Common myeloid progenitor, CD34-positive (primary cell): ENCODE data around the gene SEPTIN12. TPM values are rescaled to one million over a fixed set of nuclear protein-coding genes. Genes with fewer than 3 reads are reported as not detected.

Source experiments
- CTCF ChIA-PET: fragments of 350-600 bp; sonication (Branson Sonifier 250); formaldehyde crosslinking; loops from one replicate; lab custom pipeline; 2021; ENCODE audit warnings: antibody characterized with exemption; lab: Charles Lee
- POLR2A ChIA-PET: fragments of 350-600 bp; sonication (Branson Sonifier 250); formaldehyde crosslinking; loops from one replicate; lab custom pipeline; 2021; ENCODE audit warnings: antibody characterized with exemption; lab: Charles Lee
- DNase-seq, 3 donors: peaks; one replicate each; pipeline versions ENCODE4 v3.0.0 to v3.0.0-alpha.2; 2013
- H3K27ac ChIP-seq, 2 experiments: 1 replicate in 1 of 2; 2 replicates in 1 of 2; pipeline ENCODE4 v1.7.0; 2013; ENCODE audit warnings: inconsistent platforms in 2 of 2, low read length in 2 of 2, mild to moderate bottlenecking in 2 of 2, low read depth in 1 of 2, moderate library complexity in 1 of 2; ENCODE audit not compliant: severe bottlenecking in 2 of 2, insufficient read depth in 1 of 2, poor library complexity in 1 of 2
- H3K27me3 ChIP-seq, 5 experiments: replicated peaks in 2 of 5; 1 replicate in 3 of 5; 2 replicates in 2 of 5; pipeline versions ENCODE4 v1.6.1 to v1.7.0; 2013; ENCODE audit warnings: low read length in 4 of 5, mild to moderate bottlenecking in 2 of 5, moderate library complexity in 2 of 5, inconsistent platforms in 1 of 5; ENCODE audit not compliant: insufficient read depth in 5 of 5, control insufficient read depth in 4 of 5
- H3K36me3 ChIP-seq, 4 experiments: 1 replicate in 2 of 4; 2 replicates in 2 of 4; pipeline versions ENCODE4 v1.6.1 to v1.7.0; 2013; ENCODE audit warnings: low read length in 3 of 4, control low read depth in 1 of 4, mild to moderate bottlenecking in 1 of 4; ENCODE audit not compliant: control insufficient read depth in 4 of 4, insufficient read depth in 4 of 4
- H3K4me1 ChIP-seq, 4 experiments: 1 replicate in 3 of 4; 2 replicates in 1 of 4; pipeline versions ENCODE4 v1.6.1 to v1.7.1; 2013; ENCODE audit warnings: low read length in 3 of 4, mild to moderate bottlenecking in 3 of 4, control low read depth in 1 of 4, inconsistent platforms in 1 of 4, moderate library complexity in 1 of 4; ENCODE audit not compliant: control insufficient read depth in 4 of 4, insufficient read depth in 4 of 4; ENCODE audit errors: control extremely low read depth in 1 of 4
- H3K4me3 ChIP-seq, 7 experiments: 1 replicate in 4 of 7; 2 replicates in 3 of 7; pipeline versions ENCODE4 v1.5.1 to v1.7.0; 2013; ENCODE audit warnings: mild to moderate bottlenecking in 7 of 7, low read length in 6 of 7, moderate library complexity in 6 of 7, inconsistent platforms in 2 of 7, low read depth in 2 of 7, control low read depth in 1 of 7; ENCODE audit not compliant: insufficient read depth in 4 of 7, control insufficient read depth in 1 of 7; ENCODE audit errors: extremely low read depth in 1 of 7
- H3K9me3 ChIP-seq, 5 experiments: 1 replicate in 4 of 5; 2 replicates in 1 of 5; pipeline versions ENCODE4 v1.6.1 to v1.7.1; 2013; ENCODE audit warnings: low read length in 4 of 5, mild to moderate bottlenecking in 2 of 5, inconsistent platforms in 1 of 5, low read depth in 1 of 5, moderate library complexity in 1 of 5; ENCODE audit not compliant: control insufficient read depth in 4 of 5, insufficient read depth in 2 of 5; ENCODE audit errors: control extremely low read depth in 1 of 5
- WGBS: methylation state at CpG from one replicate; pipeline ENCODE4 v1.1.5; 2013; ENCODE audit not compliant: insufficient coverage; 5-methylcytosine and 5-hydroxymethylcytosine counted together
- polyA plus RNA-seq: library from polyadenylated mRNA; unstranded; fragments of 120-200 nt; gene quantifications from one replicate; pipeline ENCODE4 v1.2.1, GENCODE V29; 2013

The SEPTIN12 gene
- not detected for polyA plus RNA-seq

- H3K27me3 ChIP-seq = no peaks in the 10 kb centered on the region
- CTCF ChIA-PET = no interaction called here
- no peak within 1 kb of the TSS for H3K4me3 ChIP-seq
- WGBS = 91% methylated on average over 10 of the region's 14 CpGs
- no peak within 1 kb of the TSS for H3K27ac ChIP-seq
- H3K4me1 ChIP-seq = no peaks in the 10 kb centered on the region
- H3K9me3 ChIP-seq = no peaks in the 10 kb centered on the region
- no peaks in the 10 kb centered on the region for H3K36me3 ChIP-seq
- no peak for DNase-seq
- POLR2A ChIA-PET = no interaction called here
These were observed at the start of gene SEPTIN12 for GRCh38 chr16:4787627-4788482. TSS of gene SEPTIN12 (minus strand) at chr16:4788345. CDS start at chr16:4787645, 700 bp downstream.

- ChIA-PET POLR2A (no interaction called here), CTCF (interaction anchor here (0.6 to 1.1 kb wide), 2 partner anchors 10 to 96 kb away, joined by 3 read pairs; no protein-coding TSS in a partner anchor)
- no peak for DNase-seq
- 92% methylated on average over 2 of the region's 2 CpGs for WGBS
- H3K4me3 ChIP-seq = no peak overlapping the region
- H3K27ac ChIP-seq = no peak overlapping the region
- peaks cover 25 to 80% (median 63%) of the 10 kb centered on the region in 4 experiments for H3K36me3 ChIP-seq
- H3K9me3 ChIP-seq = no peaks in the 10 kb centered on the region
- H3K27me3 ChIP-seq = no peaks in the 10 kb centered on the region
- no peaks in the 10 kb centered on the region for H3K4me1 ChIP-seq
These were observed 48.6 kb upstream of the SEPTIN12 start for GRCh38 chr16:4836727-4837126.

- H3K9me3 ChIP-seq = no peaks in the 10 kb centered on the region
- peaks cover 35 to 78% (median 60%) of the 10 kb centered on the region in 4 experiments for H3K36me3 ChIP-seq
- no peaks in the 10 kb centered on the region for H3K27me3 ChIP-seq
- ChIA-PET CTCF (interaction anchor here (2.2 kb wide), 1 partner anchor 9 kb away, joined by 6 read pairs; no protein-coding TSS in a partner anchor), POLR2A (no interaction called here)
- H3K27ac ChIP-seq = no peak overlapping the region
- no CpG with 5 or more reads among the region's 1 CpG for WGBS
- no peak overlapping the region for H3K4me3 ChIP-seq
- no peak for DNase-seq
- no peaks in the 10 kb centered on the region for H3K4me1 ChIP-seq
These were observed 45.4 kb upstream of the SEPTIN12 start for GRCh38 chr16:4833584-4833983.

- WGBS = 96% methylated on average over 5 of the region's 6 CpGs
- ChIA-PET CTCF (interaction anchor here (2.2 kb wide), 1 partner anchor 10 kb away, joined by 6 read pairs; no protein-coding TSS in a partner anchor), POLR2A (no interaction called here)
- no peak overlapping the region for H3K4me3 ChIP-seq
- H3K4me1 ChIP-seq = no peaks in the 10 kb centered on the region
- H3K27ac ChIP-seq = no peak overlapping the region
- no peaks in the 10 kb centered on the region for H3K9me3 ChIP-seq
- no peaks in the 10 kb centered on the region for H3K27me3 ChIP-seq
- H3K36me3 ChIP-seq = peaks cover 36 to 79% (median 57%) of the 10 kb centered on the region in 4 experiments
- no peak for DNase-seq
These were observed 44.7 kb upstream of the SEPTIN12 start for GRCh38 chr16:4832698-4833343.

- ChIA-PET POLR2A (no interaction called here), CTCF (no interaction called here)
- Histone ChIP-seq H3K27me3 (no peaks in the 10 kb centered on the region), H3K9me3 (no peaks in the 10 kb centered on the region), H3K4me1 (no peaks in the 10 kb centered on the region), H3K27ac (no peak overlapping the region), H3K36me3 (peaks cover 36 to 81% (median 62%) of the 10 kb centered on the region in 4 experiments), H3K4me3 (no peak overlapping the region)
- no peak for DNase-seq
- 100% methylated on average over 5 of the region's 8 CpGs for WGBS
These were observed 43.5 kb upstream of the SEPTIN12 start for GRCh38 chr16:4831616-4832015.

- Histone ChIP-seq H3K27ac (no peak overlapping the region), H3K4me1 (no peaks in the 10 kb centered on the region), H3K4me3 (no peak overlapping the region), H3K9me3 (no peaks in the 10 kb centered on the region), H3K36me3 (peaks cover 30 to 82% (median 64%) of the 10 kb centered on the region in 4 experiments), H3K27me3 (no peaks in the 10 kb centered on the region)
- no peak for DNase-seq
- ChIA-PET CTCF (no interaction called here), POLR2A (no interaction called here)
- 98% methylated on average over 7 of the region's 7 CpGs for WGBS
These were observed 42.3 kb upstream of the SEPTIN12 start for GRCh38 chr16:4830408-4830807.
